ENCODE measurements around the gene CBX5. TPM values are rescaled to one million over a fixed set of nuclear protein-coding genes. Genes with fewer than 3 reads are reported as not detected.

Gene CBX5
- total and polyA plus RNA-seq, 2 of the 8 experiments (the other 6 are each of a cell fraction or from before 2014, with no cell fraction given) = 62.4 to 231 TPM

DNA sequence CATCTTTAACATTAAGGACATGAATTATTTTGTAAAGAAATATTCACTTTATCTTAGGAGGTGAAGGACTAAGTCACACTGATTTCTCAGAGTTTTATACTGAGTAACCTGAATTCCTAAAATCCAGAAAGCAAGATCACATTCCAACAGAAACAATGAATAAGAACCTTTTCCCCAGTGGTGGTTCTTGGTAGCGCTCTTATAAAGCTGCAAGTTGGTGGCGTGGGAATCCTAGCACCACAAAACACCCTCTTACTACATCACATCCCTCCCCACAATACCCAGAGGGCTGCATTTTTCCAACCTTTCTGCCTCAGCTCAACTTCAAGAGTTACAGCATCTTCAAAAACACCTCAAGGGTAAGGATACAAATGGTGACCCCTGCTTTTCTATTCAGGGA, 47.1 kb downstream of the CBX5 start:
- H3K14ac ChIP-seq (ENCODE audit: insufficient read length) = no peak overlapping the region
- no peak overlapping the region for H2BK12ac ChIP-seq (ENCODE audit: low read depth, low read length)
- no peak overlapping the region for H3K18ac ChIP-seq (ENCODE audit: extremely low read depth, low read length)
- H2AK5ac ChIP-seq (ENCODE audit: low read depth, low read length) = no peak overlapping the region
- H3K9me3 ChIP-seq (ENCODE audit: insufficient read depth in 2 of 2, low read depth in 1 of 2, low read length in 1 of 2) = no peaks in the 10 kb centered on the region
- ChIA-PET CTCF (ENCODE audit: partially characterized antibody) (interaction anchor here (0.6 to 2.6 kb wide), 18 partner anchors 8 to 167 kb away, joined by 3 to 10 read pairs (median 5); partner anchors contain the start of gene COPZ1), POLR2A (ENCODE audit: partially characterized antibody) (interaction anchor here (1.0 to 6.6 kb wide), 12 partner anchors 9 to 130 kb away, joined by 3 to 53 read pairs (median 7); partner anchors contain the start of genes CBX5 and HNRNPA1)
- no peak for FAIRE-seq
- no peak overlapping the region for H3K4ac ChIP-seq (replicated peaks; ENCODE audit: insufficient read length, low read depth, low read length)
- peaks cover 0 to 9% (median 3%) of the 10 kb centered on the region in 4 experiments; a peak in 3 of 8 replicates for H3K36me3 ChIP-seq (ENCODE audit: control insufficient read depth in 2 of 4, insufficient read depth in 4 of 4, low read length in 3 of 4)
- no peak overlapping the region for H3K27ac ChIP-seq (ENCODE audit: low read depth, low read length)
- no peak overlapping the region for H3K23ac ChIP-seq (ENCODE audit: insufficient read length)
- H3K9ac ChIP-seq (replicated peaks in 1 of 4; ENCODE audit: extremely low read depth in 1 of 4, low read depth in 3 of 4, low read length in 3 of 4) = no peak overlapping the region
- no peak overlapping the region for H3K56ac ChIP-seq (replicated peaks; ENCODE audit: insufficient read length, low read depth, low read length)
- H3K4me3 ChIP-seq (ENCODE audit: extremely low read depth in 1 of 4, insufficient read depth in 2 of 4, low read depth in 3 of 4, low read length in 4 of 4) = no peak overlapping the region
- H2AFZ ChIP-seq (ENCODE audit: low read length) = no peak overlapping the region
- no peaks in the 10 kb centered on the region for H3K27me3 ChIP-seq (replicated peaks in 1 of 4; ENCODE audit: control insufficient read depth in 3 of 4, extremely low read depth in 1 of 4, insufficient read depth in 3 of 4, low read length in 3 of 4)
- no peaks in the 10 kb centered on the region for H3K23me2 ChIP-seq (ENCODE audit: low read depth, low read length)
- H4K20me1 ChIP-seq (replicated peaks in 1 of 2; ENCODE audit: control insufficient read depth in 1 of 2, insufficient read depth in 2 of 2, low read length in 2 of 2) = peaks cover 0 to 2% of the 10 kb centered on the region in 2 experiments
- no peaks in the 10 kb centered on the region for H3K4me1 ChIP-seq (replicated peaks in 1 of 4; ENCODE audit: control insufficient read depth in 3 of 4, insufficient read depth in 4 of 4, low read length in 3 of 4)
- H4K91ac ChIP-seq (replicated peaks; ENCODE audit: insufficient read length, low read length) = no peak overlapping the region
- H3K4me2 ChIP-seq (ENCODE audit: insufficient read depth in 1 of 2, low read depth in 2 of 2, low read length in 2 of 2) = no peak overlapping the region
- H3K79me1 ChIP-seq (ENCODE audit: low read depth, low read length) = no peaks in the 10 kb centered on the region; the same call in 1 of the 2 replicates
- no peak overlapping the region for H2BK15ac ChIP-seq (ENCODE audit: low read length)
- no peak overlapping the region for H4K5ac ChIP-seq (ENCODE audit: insufficient read length, low read depth, low read length)
- no peak overlapping the region for H2BK20ac ChIP-seq (ENCODE audit: low read length)
- no peak overlapping the region for H4K8ac ChIP-seq (ENCODE audit: extremely low read depth, insufficient read depth, low read length)
- H2BK120ac ChIP-seq (replicated peaks; ENCODE audit: low read depth, low read length) = no peak overlapping the region
- WGBS, 2 experiments (ENCODE audit: extremely low coverage in 1 of 2, insufficient coverage in 1 of 2, insufficient read length in 1 of 2, insufficient replicate concordance in 2 of 2, low coverage in 1 of 2, low lambda C conversion rate in 2 of 2, missing lambda C conversion rate in 1 of 2) = 80% methylated on average over 2 of the region's 2 CpGs; no CpG with 5 or more reads in 1 of the 2 experiments
- no peak for DNase-seq (ENCODE audit: low read depth in 1 of 2, low spot score in 2 of 2)
- H2BK5ac ChIP-seq (ENCODE audit: low read depth, low read length) = no peak overlapping the region
- no peaks in the 10 kb centered on the region for H3K79me2 ChIP-seq (ENCODE audit: control insufficient read depth in 1 of 2, insufficient read depth in 2 of 2, low read length in 2 of 2)
- TF ChIP-seq, protein P1, sequence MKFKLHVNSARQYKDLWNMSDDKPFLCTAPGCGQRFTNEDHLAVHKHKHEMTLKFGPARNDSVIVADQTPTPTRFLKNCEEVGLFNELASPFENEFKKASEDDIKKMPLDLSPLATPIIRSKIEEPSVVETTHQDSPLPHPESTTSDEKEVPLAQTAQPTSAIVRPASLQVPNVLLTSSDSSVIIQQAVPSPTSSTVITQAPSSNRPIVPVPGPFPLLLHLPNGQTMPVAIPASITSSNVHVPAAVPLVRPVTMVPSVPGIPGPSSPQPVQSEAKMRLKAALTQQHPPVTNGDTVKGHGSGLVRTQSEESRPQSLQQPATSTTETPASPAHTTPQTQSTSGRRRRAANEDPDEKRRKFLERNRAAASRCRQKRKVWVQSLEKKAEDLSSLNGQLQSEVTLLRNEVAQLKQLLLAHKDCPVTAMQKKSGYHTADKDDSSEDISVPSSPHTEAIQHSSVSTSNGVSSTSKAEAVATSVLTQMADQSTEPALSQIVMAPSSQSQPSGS (IDR thresholded peaks at IDR 0.05; ENCODE audit: low read length) = no peak
- TF ChIP-seq CHD2 (IDR thresholded peaks at IDR 0.05; ENCODE audit: low read length) (no peak), CTBP2 (IDR thresholded peaks at IDR 0.05; ENCODE audit: borderline replicate concordance, insufficient read depth, insufficient read length, low read length) (no peak), SP4 (IDR thresholded peaks at IDR 0.05; ENCODE audit: low read length) (no peak), SRF (IDR thresholded peaks at IDR 0.05; ENCODE audit: low read depth, low read length) (no peak), CREB1 (IDR thresholded peaks at IDR 0.05) (no peak), TEAD4 (IDR thresholded peaks at IDR 0.05; ENCODE audit: low read depth, low read length) (peak; percentile 66), GABPA (IDR thresholded peaks at IDR 0.05; ENCODE audit: borderline replicate concordance, insufficient read depth, low read length) (no peak)
- TF ChIP-seq, protein P2, sequence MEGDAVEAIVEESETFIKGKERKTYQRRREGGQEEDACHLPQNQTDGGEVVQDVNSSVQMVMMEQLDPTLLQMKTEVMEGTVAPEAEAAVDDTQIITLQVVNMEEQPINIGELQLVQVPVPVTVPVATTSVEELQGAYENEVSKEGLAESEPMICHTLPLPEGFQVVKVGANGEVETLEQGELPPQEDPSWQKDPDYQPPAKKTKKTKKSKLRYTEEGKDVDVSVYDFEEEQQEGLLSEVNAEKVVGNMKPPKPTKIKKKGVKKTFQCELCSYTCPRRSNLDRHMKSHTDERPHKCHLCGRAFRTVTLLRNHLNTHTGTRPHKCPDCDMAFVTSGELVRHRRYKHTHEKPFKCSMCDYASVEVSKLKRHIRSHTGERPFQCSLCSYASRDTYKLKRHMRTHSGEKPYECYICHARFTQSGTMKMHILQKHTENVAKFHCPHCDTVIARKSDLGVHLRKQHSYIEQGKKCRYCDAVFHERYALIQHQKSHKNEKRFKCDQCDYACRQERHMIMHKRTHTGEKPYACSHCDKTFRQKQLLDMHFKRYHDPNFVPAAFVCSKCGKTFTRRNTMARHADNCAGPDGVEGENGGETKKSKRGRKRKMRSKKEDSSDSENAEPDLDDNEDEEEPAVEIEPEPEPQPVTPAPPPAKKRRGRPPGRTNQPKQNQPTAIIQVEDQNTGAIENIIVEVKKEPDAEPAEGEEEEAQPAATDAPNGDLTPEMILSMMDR (IDR thresholded peaks at IDR 0.05; ENCODE audit: control extremely low read depth in 1 of 3, insufficient read depth in 1 of 3, low read depth in 1 of 3, low read length in 3 of 3) = peak in 1 of 3 experiments; percentile 48; a peak in 2 of 4 replicates
